ENCODE results near the gene MND1. TPM values are rescaled to one million over a fixed set of nuclear protein-coding genes. Genes with fewer than 3 reads are reported as not detected.
A peak's percentile ranks its signal among the peaks of the same experiment; 100 is the strongest.

The MND1 gene
- total and polyA plus RNA-seq, 2 donors from 2014 or later, result 0.98 to 1.5 TPM

DNA sequence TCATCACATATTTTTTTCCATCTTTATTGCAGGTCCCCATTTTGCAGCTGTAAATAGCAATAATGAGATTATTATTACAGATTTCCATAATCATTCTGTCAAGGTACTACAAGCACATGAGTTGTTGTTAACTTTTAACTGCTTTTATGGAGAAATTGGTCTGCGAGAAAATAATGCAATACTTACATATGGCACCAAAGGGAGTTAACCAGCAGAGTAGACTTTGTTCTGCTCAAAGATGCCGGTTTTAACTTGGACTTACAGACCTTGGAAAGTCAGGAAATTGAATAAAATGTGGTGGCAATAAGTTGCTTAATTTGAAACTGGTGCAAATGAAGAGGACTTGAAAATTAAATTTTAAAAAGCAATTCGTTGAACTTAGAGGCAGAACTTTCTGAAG, 20.4 kb upstream of the MND1 start:
- Histone ChIP-seq H3K27ac (ENCODE audit: low read depth in 2 of 2, low read length in 2 of 2) (no peak overlapping the region), H3K27me3 (ENCODE audit: control insufficient read depth, insufficient read depth, low read length) (no peaks in the 10 kb centered on the region), H3K4me1 (ENCODE audit: control insufficient read depth in 2 of 3, insufficient read depth in 2 of 3, low read depth in 1 of 3, low read length in 3 of 3) (no peaks in the 10 kb centered on the region), H3K9me3 (ENCODE audit: control insufficient read depth in 2 of 3, insufficient read depth in 1 of 3, low read length in 3 of 3) (no peaks in the 10 kb centered on the region), H3K9ac (ENCODE audit: low read length in 3 of 3) (no peak overlapping the region), H3K4me3 (ENCODE audit: low read length in 3 of 3) (no peak overlapping the region), H3K36me3 (ENCODE audit: control insufficient read depth in 2 of 3, insufficient read depth in 3 of 3, low read length in 3 of 3) (peaks cover 0 to 7% (median 5%) of the 10 kb centered on the region in 3 donors)
- TF ChIP-seq, protein P1, sequence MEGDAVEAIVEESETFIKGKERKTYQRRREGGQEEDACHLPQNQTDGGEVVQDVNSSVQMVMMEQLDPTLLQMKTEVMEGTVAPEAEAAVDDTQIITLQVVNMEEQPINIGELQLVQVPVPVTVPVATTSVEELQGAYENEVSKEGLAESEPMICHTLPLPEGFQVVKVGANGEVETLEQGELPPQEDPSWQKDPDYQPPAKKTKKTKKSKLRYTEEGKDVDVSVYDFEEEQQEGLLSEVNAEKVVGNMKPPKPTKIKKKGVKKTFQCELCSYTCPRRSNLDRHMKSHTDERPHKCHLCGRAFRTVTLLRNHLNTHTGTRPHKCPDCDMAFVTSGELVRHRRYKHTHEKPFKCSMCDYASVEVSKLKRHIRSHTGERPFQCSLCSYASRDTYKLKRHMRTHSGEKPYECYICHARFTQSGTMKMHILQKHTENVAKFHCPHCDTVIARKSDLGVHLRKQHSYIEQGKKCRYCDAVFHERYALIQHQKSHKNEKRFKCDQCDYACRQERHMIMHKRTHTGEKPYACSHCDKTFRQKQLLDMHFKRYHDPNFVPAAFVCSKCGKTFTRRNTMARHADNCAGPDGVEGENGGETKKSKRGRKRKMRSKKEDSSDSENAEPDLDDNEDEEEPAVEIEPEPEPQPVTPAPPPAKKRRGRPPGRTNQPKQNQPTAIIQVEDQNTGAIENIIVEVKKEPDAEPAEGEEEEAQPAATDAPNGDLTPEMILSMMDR (IDR thresholded peaks at IDR 0.05; ENCODE audit: borderline replicate concordance, extremely low read depth, insufficient read depth), result no peak
- DNase-seq, result no peak
- intact Hi-C loops (cut with DNase I), result loop anchor here (10.0 kb wide), 1 partner anchor 179 kb away; no protein-coding TSS in a partner anchor
- FAIRE-seq, result no peak

DNA sequence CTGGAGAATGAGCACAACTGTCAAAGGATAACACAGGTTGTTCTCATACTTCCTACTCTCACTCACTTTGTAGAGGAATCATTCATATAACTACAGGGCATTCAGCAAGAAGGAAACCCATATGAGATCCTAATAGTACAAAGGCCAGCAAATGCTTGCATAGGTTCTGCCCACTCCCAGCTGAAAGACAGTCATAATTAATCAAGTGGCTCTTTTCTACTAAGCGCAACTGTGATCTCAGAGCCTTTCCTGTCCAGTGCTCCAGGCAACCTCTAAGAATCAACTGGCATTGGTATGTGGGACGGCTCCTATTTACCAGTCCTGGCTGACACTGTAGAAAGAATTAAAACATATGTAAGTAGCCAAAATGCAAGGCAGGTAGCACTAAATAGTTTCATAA, 18.9 kb upstream of the MND1 start:
- Histone ChIP-seq H3K9me3 (ENCODE audit: control insufficient read depth in 2 of 3, insufficient read depth in 1 of 3, low read length in 3 of 3) (no peaks in the 10 kb centered on the region), H3K4me1 (ENCODE audit: control insufficient read depth in 2 of 3, insufficient read depth in 2 of 3, low read depth in 1 of 3, low read length in 3 of 3) (no peaks in the 10 kb centered on the region), H3K9ac (ENCODE audit: low read length in 3 of 3) (no peak overlapping the region), H3K36me3 (ENCODE audit: control insufficient read depth in 2 of 3, insufficient read depth in 3 of 3, low read length in 3 of 3) (peaks cover 0 to 7% (median 5%) of the 10 kb centered on the region in 3 donors), H3K27ac (ENCODE audit: low read depth in 2 of 2, low read length in 2 of 2) (no peak overlapping the region), H3K27me3 (ENCODE audit: control insufficient read depth, insufficient read depth, low read length) (no peaks in the 10 kb centered on the region), H3K4me3 (ENCODE audit: low read length in 3 of 3) (no peak overlapping the region)
- DNase-seq (no peak), FAIRE-seq (no peak)
- TF ChIP-seq, protein P1 (IDR thresholded peaks at IDR 0.05; ENCODE audit: borderline replicate concordance, extremely low read depth, insufficient read depth), result no peak
- intact Hi-C loops (cut with DNase I), result loop anchor here (10.0 kb wide), 1 partner anchor 181 kb away; no protein-coding TSS in a partner anchor

DNA sequence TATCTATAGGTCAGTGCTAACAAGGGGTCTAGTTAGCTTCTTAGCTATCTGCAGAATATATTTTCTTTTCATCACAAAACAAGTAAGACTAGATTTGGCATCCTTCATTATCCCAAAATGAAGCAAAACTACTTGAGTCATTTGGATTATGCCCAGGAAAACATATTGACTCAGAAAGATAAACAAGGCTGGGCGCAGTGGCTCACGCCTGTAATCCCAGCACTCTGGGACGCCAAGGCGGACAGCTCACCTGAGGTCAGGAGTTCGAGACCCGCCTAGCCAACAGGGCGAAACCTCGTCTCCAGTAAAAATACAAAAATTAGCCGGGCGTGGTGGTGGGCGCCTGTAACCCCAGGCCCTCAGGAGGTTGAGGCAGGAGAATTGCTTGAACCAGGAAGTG, 18.0 kb upstream of the MND1 start:
- intact Hi-C loops (cut with DNase I), result loop anchor here (10.0 kb wide), 1 partner anchor 182 kb away; no protein-coding TSS in a partner anchor
- TF ChIP-seq, protein P1 (IDR thresholded peaks at IDR 0.05; ENCODE audit: borderline replicate concordance, extremely low read depth, insufficient read depth), result no peak
- FAIRE-seq (no peak), DNase-seq (no peak)
- no peaks in the 10 kb centered on the region for H3K27me3 ChIP-seq (ENCODE audit: control insufficient read depth, insufficient read depth, low read length)
- H3K36me3 ChIP-seq (ENCODE audit: control insufficient read depth in 2 of 3, insufficient read depth in 3 of 3, low read length in 3 of 3), result peaks cover 0 to 5% (median 3%) of the 10 kb centered on the region in 3 donors
- no peaks in the 10 kb centered on the region for H3K9me3 ChIP-seq (ENCODE audit: control insufficient read depth in 2 of 3, insufficient read depth in 1 of 3, low read length in 3 of 3)
- no peak overlapping the region for H3K9ac ChIP-seq (ENCODE audit: low read length in 3 of 3)
- no peak overlapping the region for H3K27ac ChIP-seq (ENCODE audit: low read depth in 2 of 2, low read length in 2 of 2)
- H3K4me1 ChIP-seq (ENCODE audit: control insufficient read depth in 2 of 3, insufficient read depth in 2 of 3, low read depth in 1 of 3, low read length in 3 of 3), result no peaks in the 10 kb centered on the region
- no peak overlapping the region for H3K4me3 ChIP-seq (ENCODE audit: low read length in 3 of 3)

DNA sequence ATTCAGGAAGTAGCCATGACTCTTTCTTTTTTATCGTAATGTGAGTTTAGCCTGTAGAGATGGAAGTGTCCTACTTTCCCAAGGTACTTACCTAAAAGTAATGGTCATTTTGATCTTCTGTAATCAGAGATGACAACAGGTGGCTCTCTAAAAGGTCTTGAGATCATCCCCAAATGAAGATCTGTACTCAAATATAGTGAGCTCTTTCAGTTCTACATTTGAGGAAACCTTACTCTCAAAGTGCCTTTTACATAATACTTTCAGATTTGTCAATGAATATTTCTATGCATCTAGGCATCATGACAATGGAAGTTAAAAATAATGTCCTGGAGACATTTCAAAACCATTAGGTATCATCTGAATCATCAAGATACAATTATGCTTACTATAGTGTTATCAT, 17.2 kb upstream of the MND1 start:
- TF ChIP-seq, protein P1 (IDR thresholded peaks at IDR 0.05; ENCODE audit: borderline replicate concordance, extremely low read depth, insufficient read depth), result no peak
- Histone ChIP-seq H3K4me1 (ENCODE audit: control insufficient read depth in 2 of 3, insufficient read depth in 2 of 3, low read depth in 1 of 3, low read length in 3 of 3) (no peaks in the 10 kb centered on the region), H3K4me3 (ENCODE audit: low read length in 3 of 3) (no peak overlapping the region), H3K27me3 (ENCODE audit: control insufficient read depth, insufficient read depth, low read length) (no peaks in the 10 kb centered on the region), H3K27ac (ENCODE audit: low read depth in 2 of 2, low read length in 2 of 2) (no peak overlapping the region), H3K9me3 (ENCODE audit: control insufficient read depth in 2 of 3, insufficient read depth in 1 of 3, low read length in 3 of 3) (no peaks in the 10 kb centered on the region), H3K9ac (ENCODE audit: low read length in 3 of 3) (no peak overlapping the region), H3K36me3 (ENCODE audit: control insufficient read depth in 2 of 3, insufficient read depth in 3 of 3, low read length in 3 of 3) (peaks cover 0 to 9% (median 3%) of the 10 kb centered on the region in 3 donors)
- intact Hi-C loops (cut with DNase I), result loop anchor here (10.0 kb wide), 1 partner anchor 182 kb away; no protein-coding TSS in a partner anchor
- no peak for DNase-seq
- peak; percentile 6 for FAIRE-seq
